Nephron (organoid): ENCODE results near the gene SDR39U1.
A peak's percentile ranks its signal among the peaks of the same experiment; 100 is the strongest.

Source experiments
- H3K27ac Mint-ChIP-seq, 3 experiments: 2 replicates each; pipeline ENCODE4 v1.8.0; 2020; ENCODE audit warnings: mixed read lengths in 3 of 3, mild to moderate bottlenecking in 2 of 3, moderate library complexity in 1 of 3
- H3K27me3 Mint-ChIP-seq: 2 replicates; pipeline ENCODE4 v1.8.0; 2021; ENCODE audit warnings: low read depth, mild to moderate bottlenecking, moderate library complexity, mixed read lengths
- H3K36me3 Mint-ChIP-seq: 2 replicates; pipeline ENCODE4 v1.8.0; 2020; ENCODE audit warnings: low read depth, mixed read lengths
- H3K4me1 Mint-ChIP-seq: 2 replicates; pipeline ENCODE4 v1.8.0; 2020; ENCODE audit warnings: mixed read lengths
- H3K4me3 Mint-ChIP-seq, 3 experiments: 2 replicates each; pipeline ENCODE4 v1.8.0; 2020; ENCODE audit warnings: mild to moderate bottlenecking in 3 of 3, mixed read lengths in 3 of 3, moderate library complexity in 2 of 3
- H3K9me3 Mint-ChIP-seq: 2 replicates; pipeline ENCODE4 v1.8.0; 2020; ENCODE audit warnings: mixed read lengths
- CTCF ChIP-seq, 3 experiments: fragments of 200-600 bp; sonication (generic); IDR thresholded peaks; one replicate each; pipeline ENCODE4 v1.5.0; 2021; ENCODE audit warnings: antibody characterized with exemption in 3 of 3; ENCODE audit not compliant: unreplicated experiment in 3 of 3

SDR39U1 gene

GRCh38 chr14:24443053-24443665 is 583 bp upstream of the SDR39U1 start:
- Mint-ChIP-seq H3K27ac (peak overlapping the region; percentile 96 to 99 (median 98)), H3K4me1 (peaks cover 10% of the 10 kb centered on the region), H3K36me3 (peaks cover 38% of the 10 kb centered on the region), H3K4me3 (peak overlapping the region; percentile 92 to 94 (median 92)), H3K27me3 (no peaks in the 10 kb centered on the region), H3K9me3 (no peaks in the 10 kb centered on the region)
- no peak for TF ChIP-seq CTCF (IDR thresholded peaks at IDR 0.05; ENCODE audit: unreplicated experiment in 3 of 3)

- Mint-ChIP-seq H3K4me1 (peaks cover 11% of the 10 kb centered on the region), H3K27ac (peak overlapping the region; percentile 96 to 99 (median 98)), H3K4me3 (peak overlapping the region; percentile 92 to 94 (median 92)), H3K36me3 (peaks cover 43% of the 10 kb centered on the region), H3K9me3 (no peaks in the 10 kb centered on the region), H3K27me3 (no peaks in the 10 kb centered on the region)
- TF ChIP-seq CTCF (IDR thresholded peaks at IDR 0.05; ENCODE audit: unreplicated experiment in 3 of 3) = no peak
Measured at GRCh38 chr14:24441904-24442239, 704 bp downstream of the SDR39U1 start.

- Mint-ChIP-seq H3K4me1 (peaks cover 15% of the 10 kb centered on the region), H3K36me3 (peaks cover 44% of the 10 kb centered on the region)
Measured at GRCh38 chr14:24441485-24441884, 1.1 kb downstream of the SDR39U1 start.

GRCh38 chr14:24440606-24441399 is 1.8 kb downstream of the SDR39U1 start:
- Mint-ChIP-seq H3K4me1 (peaks cover 17% of the 10 kb centered on the region), H3K4me3 (peak overlapping the region; percentile 92 to 94 (median 92)), H3K9me3 (no peaks in the 10 kb centered on the region), H3K36me3 (peaks cover 44% of the 10 kb centered on the region), H3K27me3 (no peaks in the 10 kb centered on the region), H3K27ac (no peak overlapping the region)
- TF ChIP-seq CTCF (IDR thresholded peaks at IDR 0.05; ENCODE audit: unreplicated experiment in 3 of 3) = no peak

More at GRCh38 chr14:24441485-24441884, 1.1 kb downstream of the SDR39U1 start:
- Mint-ChIP-seq H3K27ac (peak overlapping the region; percentile 96 to 99 (median 98)), H3K4me3 (peak overlapping the region; percentile 92 to 94 (median 92)), H3K9me3 (no peaks in the 10 kb centered on the region), H3K27me3 (no peaks in the 10 kb centered on the region)
- TF ChIP-seq CTCF (IDR thresholded peaks at IDR 0.05; ENCODE audit: unreplicated experiment in 3 of 3) = no peak

GRCh38 chr14:24439830-24440605 is 2.6 kb downstream of the SDR39U1 start:
- H3K4me1 Mint-ChIP-seq = peaks cover 20% of the 10 kb centered on the region
- H3K9me3 Mint-ChIP-seq = no peaks in the 10 kb centered on the region
- H3K27ac Mint-ChIP-seq = peak overlapping the region in 2 of 3 experiments; percentile 11 to 14
- no peak for TF ChIP-seq CTCF (IDR thresholded peaks at IDR 0.05; ENCODE audit: unreplicated experiment in 3 of 3)
- peak overlapping the region; percentile 25 to 64 (median 59) for H3K4me3 Mint-ChIP-seq
- peaks cover 40% of the 10 kb centered on the region for H3K36me3 Mint-ChIP-seq
- H3K27me3 Mint-ChIP-seq = no peaks in the 10 kb centered on the region
